ENCODE data around the gene NOVA2.

NOVA2 gene

DNA sequence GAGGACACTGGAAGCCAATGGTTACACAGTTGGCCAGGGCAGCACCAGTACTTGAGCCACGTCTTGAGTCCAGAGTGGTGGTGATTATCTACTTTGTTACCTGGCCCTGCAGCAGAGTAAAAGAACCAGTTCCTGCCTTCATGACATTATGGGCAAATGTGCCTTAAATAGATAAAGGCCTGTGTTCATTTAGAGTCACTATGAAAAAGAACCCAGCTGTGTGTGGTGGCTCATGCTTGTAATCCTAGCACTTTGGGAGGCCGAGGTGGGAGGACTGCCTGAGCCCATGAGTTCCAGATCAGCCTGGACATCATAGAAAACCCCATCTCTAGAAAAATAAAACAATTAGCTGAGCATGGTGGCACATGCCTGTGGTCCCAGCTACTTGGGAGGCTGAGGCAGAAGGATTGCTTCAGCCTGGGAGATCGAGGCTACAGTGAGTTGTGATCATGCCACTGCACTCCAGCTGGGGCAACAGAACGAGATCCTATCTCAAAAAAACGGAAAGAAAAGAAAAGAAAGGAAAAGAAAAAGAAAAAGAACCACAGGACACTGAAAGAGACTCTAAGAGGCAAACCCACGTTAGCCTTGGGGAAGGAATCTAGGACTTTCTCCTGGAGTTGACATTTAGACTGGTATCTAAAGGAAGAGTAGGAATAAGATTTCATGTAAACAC, 84.3 kb downstream of the NOVA2 start:
- DNase-seq = no peak

DNA sequence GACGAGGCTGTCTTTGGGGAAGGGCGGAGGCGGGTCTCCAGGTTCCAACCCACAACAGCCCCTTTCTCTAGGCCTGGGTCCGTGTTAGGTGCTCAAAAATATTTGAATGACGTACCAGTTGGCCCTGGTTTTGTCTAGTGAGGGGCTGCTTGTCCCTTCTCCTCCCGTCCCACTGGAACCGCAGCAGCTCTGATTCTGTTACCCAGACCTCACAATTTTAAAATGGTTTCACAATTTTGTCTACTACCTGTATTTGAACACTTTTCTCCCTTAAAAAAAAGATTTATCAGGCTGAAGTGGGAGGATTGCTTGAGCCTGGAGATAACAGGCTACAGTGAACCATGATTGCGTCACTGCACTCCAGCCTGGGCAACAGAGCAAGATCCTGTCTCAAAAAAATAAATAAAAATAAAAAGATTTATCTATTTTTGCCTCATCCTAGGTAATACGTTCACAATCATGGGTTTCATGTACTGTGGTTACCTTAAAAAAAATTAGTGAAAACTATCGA, 86.4 kb downstream of the NOVA2 start:
- no peak for DNase-seq

DNA sequence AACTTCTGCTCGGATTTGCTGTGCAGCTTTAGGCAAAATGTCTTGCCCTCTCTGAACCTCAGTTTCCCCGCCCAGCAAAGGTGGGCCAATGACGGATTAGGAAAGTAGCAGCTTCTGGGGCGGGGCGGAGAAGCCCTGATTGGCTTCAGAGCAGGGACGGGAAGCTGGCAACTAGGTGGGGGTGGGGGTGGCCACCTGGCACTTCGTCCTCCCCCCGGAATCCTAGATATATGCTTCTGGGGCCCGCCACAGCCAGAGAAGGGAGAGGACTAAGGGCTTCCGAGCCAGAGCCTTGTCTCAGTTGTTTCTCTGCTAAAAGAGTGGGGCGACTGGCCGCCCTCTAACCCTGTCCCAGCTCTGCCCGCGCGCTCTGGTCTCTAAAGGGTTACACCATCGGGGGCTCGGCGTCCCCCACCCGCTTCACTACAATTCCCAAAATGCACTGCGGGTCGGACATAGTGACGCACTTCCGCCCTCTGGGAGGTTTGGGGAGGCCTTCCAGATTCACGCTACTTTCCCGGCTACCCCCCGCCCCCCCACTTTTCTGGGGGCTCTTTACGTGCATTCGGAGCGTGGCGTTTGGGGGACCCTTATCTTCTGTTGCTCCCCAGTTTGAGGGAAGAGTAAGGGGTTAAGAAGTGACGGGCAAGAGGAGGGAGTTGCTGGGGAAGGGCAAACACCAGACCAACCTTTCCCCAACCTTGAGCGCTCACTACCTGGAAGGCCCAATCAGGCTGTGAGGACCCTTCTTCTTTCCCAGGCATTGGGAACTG, 87.1 kb downstream of the NOVA2 start:
- DNase-seq = peak; percentile 87

DNA sequence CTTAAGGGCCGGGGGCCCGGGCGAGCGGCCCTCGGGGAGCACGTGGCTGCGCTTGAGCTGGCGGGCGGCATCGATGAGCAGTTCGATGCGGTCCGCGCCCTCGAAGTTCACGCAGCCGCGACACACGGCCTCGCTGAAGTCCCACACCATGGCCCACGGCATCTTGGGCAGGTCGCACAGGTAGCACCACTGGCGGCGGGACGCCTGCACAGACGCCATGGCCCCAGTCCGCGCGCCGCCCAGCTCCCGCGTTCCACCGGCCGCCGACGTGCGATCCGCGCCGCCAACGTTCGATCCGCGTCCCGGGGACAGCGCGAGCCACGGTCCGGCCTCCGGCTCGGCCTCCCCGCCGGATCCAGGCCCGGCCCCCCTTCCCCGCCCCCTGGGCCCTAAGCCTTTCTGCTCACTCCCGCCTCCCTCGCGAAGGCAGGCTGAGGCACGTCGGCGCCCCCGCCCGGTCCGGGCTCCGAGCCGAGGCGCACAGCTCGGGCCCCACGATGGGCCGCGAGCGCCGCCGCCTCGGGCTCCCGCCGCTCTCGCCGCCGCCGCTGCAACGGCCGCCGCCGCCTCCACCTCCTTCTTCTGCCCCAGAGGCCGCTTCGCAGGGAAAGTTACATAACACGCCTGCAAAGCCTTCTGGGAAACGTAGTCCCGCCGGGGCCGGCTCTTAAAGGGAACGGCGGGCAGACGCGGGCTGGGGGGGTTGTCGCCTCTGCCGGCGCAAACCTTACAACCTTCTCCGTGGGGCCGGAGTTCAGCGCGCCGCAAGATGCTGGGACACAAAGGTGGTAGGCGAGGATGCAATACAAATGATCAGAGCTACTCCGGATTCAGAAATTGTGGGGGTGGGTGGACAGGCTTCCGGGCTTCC, 87.9 kb downstream of the NOVA2 start, which contains the start of gene IRF2BP1:
TSS of gene IRF2BP1 (minus strand) at position 586 of the 871 bp plus-strand sequence. CDS start at position 219, 367 bp downstream.
- DNase-seq = peak; percentile 88

DNA sequence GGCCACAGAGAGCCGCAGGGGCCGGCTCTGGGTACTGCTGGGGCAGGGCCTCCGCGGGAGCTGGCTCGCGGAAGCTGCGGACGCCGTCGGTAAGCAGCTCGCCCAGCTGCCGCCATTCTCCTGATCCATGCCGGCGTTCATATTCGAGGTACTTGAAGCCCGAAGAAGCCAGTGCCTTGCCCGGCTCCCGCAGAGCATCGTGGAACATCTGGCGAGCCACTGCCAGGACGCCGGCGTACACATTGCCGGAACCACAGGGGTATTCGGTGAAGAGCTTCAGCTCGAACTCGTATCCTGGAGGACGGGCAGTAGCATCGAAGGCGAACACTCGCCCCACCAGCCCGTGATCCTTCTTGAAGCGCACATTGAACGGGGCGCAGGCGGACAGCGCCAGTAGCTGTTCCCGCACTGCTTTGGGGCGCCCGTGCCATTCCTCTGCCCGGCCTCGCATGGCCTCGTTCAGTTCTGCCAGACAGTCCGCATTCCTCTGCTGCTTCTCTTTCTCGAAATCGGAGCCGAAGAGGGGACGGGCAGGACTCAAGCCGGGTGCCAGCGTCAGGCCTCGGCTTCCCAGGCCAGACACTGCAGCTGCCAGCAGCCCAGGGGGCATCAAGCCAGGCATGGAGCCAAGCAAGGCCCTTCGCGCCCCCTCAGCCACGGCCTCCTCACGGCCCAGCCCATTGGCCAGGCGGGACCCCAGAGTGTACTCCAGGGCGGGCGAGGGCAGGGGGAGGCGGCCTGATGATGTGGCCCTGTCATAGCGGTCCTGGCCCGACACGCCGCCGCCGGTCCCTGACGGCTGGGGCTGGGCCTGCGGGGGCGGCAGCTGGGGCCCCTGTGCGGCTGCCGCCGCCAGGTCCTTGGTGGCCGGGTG, 88.7 kb downstream of the NOVA2 start:
- DNase-seq = no peak

DNA sequence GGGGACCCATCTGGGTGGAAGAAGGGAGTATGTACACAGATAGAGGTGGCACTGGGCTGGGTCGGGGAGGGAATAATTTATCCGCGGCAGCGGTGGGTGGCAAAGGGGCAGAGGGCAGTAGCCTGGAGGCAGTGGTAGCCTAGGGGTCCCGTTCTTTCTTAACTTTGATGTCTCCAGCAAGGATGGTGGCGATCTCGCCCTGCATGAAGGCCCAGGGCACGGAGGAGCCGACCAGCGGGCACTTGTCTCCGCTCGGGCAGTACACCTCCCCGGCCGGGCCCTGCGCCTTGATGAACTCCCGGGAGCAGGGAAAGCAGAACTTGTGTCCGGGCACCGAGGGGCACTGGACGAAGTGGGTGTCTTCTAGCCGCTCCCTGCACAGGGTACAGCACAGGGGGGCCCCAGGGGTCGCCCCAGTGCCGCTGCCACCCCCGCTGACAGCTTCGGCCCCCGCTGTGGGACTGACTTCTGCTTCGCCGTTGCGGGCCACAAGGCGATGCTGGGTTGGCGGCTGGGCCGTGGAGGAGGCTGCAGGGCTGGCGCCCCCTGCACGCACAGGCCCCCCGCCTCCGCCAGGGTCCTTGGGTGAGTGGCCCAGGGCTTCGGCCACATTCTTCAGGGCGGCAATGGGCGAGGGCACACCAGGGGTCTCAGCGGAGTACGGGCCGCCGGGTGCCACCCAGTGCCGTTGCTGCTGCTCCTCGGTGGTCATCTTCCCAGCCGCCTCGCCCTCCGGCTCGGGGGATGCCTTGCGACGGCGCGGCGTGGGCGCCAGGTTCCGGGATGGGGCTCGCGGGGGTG, 89.6 kb downstream of the NOVA2 start:
- DNase-seq = no peak
